Neural progenitor cell (in vitro differentiated cells): ENCODE data around the gene SKAP2. TPM values are rescaled to one million over a fixed set of nuclear protein-coding genes. Genes with fewer than 3 reads are reported as not detected.

Experiments used
- DNase-seq: peaks from one replicate; pipeline ENCODE4 v3.0.0-alpha.2; 2016; ENCODE audit warnings: low spot score
- H2AFZ ChIP-seq: fragments of 200-600 bp; sonication (generic); replicated peaks from 2 replicates; pipeline ENCODE4 v1.6.1; 2016; ENCODE audit warnings: antibody characterized with exemption
- H3F3A ChIP-seq: fragments of 200-600 bp; sonication (generic); 2 replicates; pipeline ENCODE4 v1.6.1; 2016; ENCODE audit warnings: antibody characterized with exemption, low read depth
- H3K27ac ChIP-seq: fragments of 200-600 bp; sonication (generic); 2 replicates; pipeline ENCODE4 v1.5.1; 2016; ENCODE audit warnings: mild to moderate bottlenecking
- H3K27me3 ChIP-seq: fragments of 200-600 bp; sonication (generic); 2 replicates; pipeline ENCODE4 v1.6.1; 2016; ENCODE audit warnings: mild to moderate bottlenecking, moderate library complexity
- H3K36me3 ChIP-seq: fragments of 200-600 bp; sonication (generic); 2 replicates; pipeline ENCODE4 v1.5.1; 2016
- H3K4me1 ChIP-seq: fragments of 200-600 bp; sonication (generic); 2 replicates; pipeline ENCODE4 v1.6.1; 2016; ENCODE audit warnings: mixed run types
- H3K4me2 ChIP-seq: fragments of 200-600 bp; sonication (generic); 2 replicates; pipeline ENCODE4 v1.6.1; 2016
- H3K4me3 ChIP-seq: fragments of 200-600 bp; sonication (generic); 2 replicates; pipeline ENCODE4 v1.5.1; 2016
- H3K79me2 ChIP-seq: fragments of 200-600 bp; sonication (generic); 2 replicates; pipeline ENCODE4 v1.6.1; 2016; ENCODE audit warnings: low read depth
- H3K9ac ChIP-seq: fragments of 200-600 bp; sonication (generic); 2 replicates; pipeline ENCODE4 v1.6.1; 2016
- H3K9me3 ChIP-seq: fragments of 200-600 bp; sonication (generic); 2 replicates; pipeline ENCODE4 v1.5.1; 2016; ENCODE audit warnings: low read depth
- H4K20me1 ChIP-seq: fragments of 200-600 bp; sonication (generic); 2 replicates; pipeline ENCODE4 v1.6.1; 2016; ENCODE audit warnings: low read depth
- H3K27ac Mint-ChIP-seq: 3 replicates; pipeline ENCODE4 v1.8.0; 2021; ENCODE audit warnings: mixed read lengths
- H3K27me3 Mint-ChIP-seq: 2 replicates; pipeline ENCODE4 v1.8.0; 2022; ENCODE audit warnings: low read depth, mild to moderate bottlenecking, inconsistent platforms, moderate library complexity, mixed read lengths; ENCODE audit not compliant: insufficient read depth
- H3K36me3 Mint-ChIP-seq: 3 replicates; pipeline ENCODE4 v1.8.0; 2021; ENCODE audit warnings: mixed read lengths
- H3K4me1 Mint-ChIP-seq: 3 replicates; pipeline ENCODE4 v1.8.0; 2021; ENCODE audit warnings: mixed read lengths
- H3K4me3 Mint-ChIP-seq: 3 replicates; pipeline ENCODE4 v1.8.0; 2021; ENCODE audit warnings: mild to moderate bottlenecking, moderate library complexity, mixed read lengths
- H3K9me3 Mint-ChIP-seq: 3 replicates; pipeline ENCODE4 v1.8.0; 2020; ENCODE audit warnings: mixed read lengths
- CTCF ChIP-seq: fragments of 200-600 bp; sonication (generic); IDR thresholded peaks from 2 replicates; pipeline ENCODE4 v1.5.1; 2017; ENCODE audit warnings: antibody characterized with exemption, mild to moderate bottlenecking
- EZH2 ChIP-seq: fragments of 200-600 bp; sonication (generic); IDR thresholded peaks from 2 replicates; pipeline ENCODE4 v1.6.1; 2017; ENCODE audit warnings: antibody characterized with exemption, mild to moderate bottlenecking, moderate library complexity
- EZH2phosphoT487 ChIP-seq: fragments of 200-600 bp; sonication (generic); IDR thresholded peaks from 2 replicates; pipeline ENCODE4 v1.6.1; 2017; ENCODE audit warnings: antibody characterized with exemption
- total RNA-seq: library from RNA; depleted of rRNA; stranded (reverse); fragments of >200 nt; gene quantifications from 2 replicates; pipeline ENCODE4 v1.2.3, GENCODE V29; 2015; ENCODE audit warnings: low replicate concordance

The SKAP2 gene
- total RNA-seq, 1 donor from 2014 or later = 6.3 TPM

- H3K9me3 Mint-ChIP-seq = no peaks in the 10 kb centered on the region
- H3K27me3 ChIP-seq = no peaks in the 10 kb centered on the region
- no peaks in the 10 kb centered on the region for H3F3A ChIP-seq
- H3K27ac ChIP-seq = no peak overlapping the region
- no peak overlapping the region for H3K4me3 ChIP-seq
- H3K27me3 Mint-ChIP-seq = no peaks in the 10 kb centered on the region
- no peaks in the 10 kb centered on the region for H3K9me3 ChIP-seq
- no peak overlapping the region for H3K9ac ChIP-seq
- TF ChIP-seq EZH2 = no peak
- TF ChIP-seq EZH2phosphoT487 = no peak
- no peak for TF ChIP-seq CTCF
- DNase-seq = no peak
- H3K4me1 Mint-ChIP-seq = no peaks in the 10 kb centered on the region
- H3K27ac Mint-ChIP-seq = no peak overlapping the region
- no peaks in the 10 kb centered on the region for H3K4me1 ChIP-seq
- H3K79me2 ChIP-seq = no peaks in the 10 kb centered on the region
- H3K4me2 ChIP-seq = no peak overlapping the region
- no peak overlapping the region for H2AFZ ChIP-seq
- H4K20me1 ChIP-seq = no peaks in the 10 kb centered on the region
- H3K36me3 ChIP-seq = no peaks in the 10 kb centered on the region
- no peaks in the 10 kb centered on the region for H3K36me3 Mint-ChIP-seq
- H3K4me3 Mint-ChIP-seq = no peak overlapping the region
Measured at GRCh38 chr7:26704036-26704435, 160.4 kb downstream of the SKAP2 start.

- Histone ChIP-seq H3K36me3 (no peaks in the 10 kb centered on the region), H3F3A (no peaks in the 10 kb centered on the region), H3K4me1 (no peaks in the 10 kb centered on the region), H3K9ac (no peak overlapping the region), H3K27ac (no peak overlapping the region), H3K4me3 (no peak overlapping the region), H4K20me1 (no peaks in the 10 kb centered on the region), H3K79me2 (no peaks in the 10 kb centered on the region), H2AFZ (no peak overlapping the region), H3K27me3 (no peaks in the 10 kb centered on the region), H3K9me3 (no peaks in the 10 kb centered on the region), H3K4me2 (no peak overlapping the region)
- H3K9me3 Mint-ChIP-seq = no peaks in the 10 kb centered on the region
- no peak for DNase-seq
- no peak overlapping the region for H3K27ac Mint-ChIP-seq
- no peaks in the 10 kb centered on the region for H3K4me1 Mint-ChIP-seq
- no peaks in the 10 kb centered on the region for H3K27me3 Mint-ChIP-seq
- H3K36me3 Mint-ChIP-seq = no peaks in the 10 kb centered on the region
- H3K4me3 Mint-ChIP-seq = no peak overlapping the region
- TF ChIP-seq EZH2 (no peak), CTCF (no peak), EZH2phosphoT487 (no peak)
Measured at GRCh38 chr7:26700893-26701292, 163.5 kb downstream of the SKAP2 start.

GRCh38 chr7:26700386-26700785 lies 164.0 kb downstream of the SKAP2 start:
- H3K4me3 Mint-ChIP-seq = no peak overlapping the region
- no peak overlapping the region for H3K4me3 ChIP-seq
- H3K79me2 ChIP-seq = no peaks in the 10 kb centered on the region
- no peaks in the 10 kb centered on the region for H3K9me3 ChIP-seq
- H3K9me3 Mint-ChIP-seq = no peaks in the 10 kb centered on the region
- no peaks in the 10 kb centered on the region for H3K4me1 Mint-ChIP-seq
- H3K36me3 Mint-ChIP-seq = no peaks in the 10 kb centered on the region
- TF ChIP-seq EZH2phosphoT487 (no peak), EZH2 (no peak), CTCF (no peak)
- H3K4me1 ChIP-seq = no peaks in the 10 kb centered on the region
- H3K9ac ChIP-seq = no peak overlapping the region
- no peak overlapping the region for H2AFZ ChIP-seq
- H3K27me3 ChIP-seq = no peaks in the 10 kb centered on the region
- no peak overlapping the region for H3K27ac Mint-ChIP-seq
- no peaks in the 10 kb centered on the region for H3F3A ChIP-seq
- H3K36me3 ChIP-seq = no peaks in the 10 kb centered on the region
- no peaks in the 10 kb centered on the region for H3K27me3 Mint-ChIP-seq
- no peak for DNase-seq
- no peak overlapping the region for H3K27ac ChIP-seq
- no peak overlapping the region for H3K4me2 ChIP-seq
- H4K20me1 ChIP-seq = no peaks in the 10 kb centered on the region

GRCh38 chr7:26699766-26700165 lies 164.6 kb downstream of the SKAP2 start:
- H3K27ac ChIP-seq = no peak overlapping the region
- H3K79me2 ChIP-seq = no peaks in the 10 kb centered on the region
- no peak overlapping the region for H3K4me2 ChIP-seq
- no peaks in the 10 kb centered on the region for H3K36me3 ChIP-seq
- Mint-ChIP-seq H3K4me1 (no peaks in the 10 kb centered on the region), H3K4me3 (no peak overlapping the region), H3K27me3 (no peaks in the 10 kb centered on the region), H3K9me3 (no peaks in the 10 kb centered on the region), H3K36me3 (no peaks in the 10 kb centered on the region), H3K27ac (no peak overlapping the region)
- H2AFZ ChIP-seq = no peak overlapping the region
- no peaks in the 10 kb centered on the region for H3K9me3 ChIP-seq
- H4K20me1 ChIP-seq = no peaks in the 10 kb centered on the region
- no peak overlapping the region for H3K4me3 ChIP-seq
- TF ChIP-seq CTCF = no peak
- TF ChIP-seq EZH2phosphoT487 = no peak
- TF ChIP-seq EZH2 = no peak
- H3K27me3 ChIP-seq = no peaks in the 10 kb centered on the region
- H3F3A ChIP-seq = no peaks in the 10 kb centered on the region
- no peak for DNase-seq
- H3K9ac ChIP-seq = no peak overlapping the region
- H3K4me1 ChIP-seq = no peaks in the 10 kb centered on the region
